HCT116 (cell line): ENCODE data around the gene WDR83. TPM values are rescaled to one million over a fixed set of nuclear protein-coding genes. Genes with fewer than 3 reads are reported as not detected.

Source experiments
- ATAC-seq: fragments of 200-7000 bp; cut with Tn5 transposase; 2 replicates; pipeline ENCODE4 v1.9.1; 2020; ENCODE audit warnings: mild to moderate bottlenecking, moderate library complexity
- BruUV-seq: library from RNA; stranded (reverse); fragments of 400-500 nt; replicated peaks from 2 replicates; lab custom pipeline; 2021; lab: Mats Ljungman, UMichigan
- CTCF ChIA-PET: fragments of 300-600 bp; sonication (Branson Sonifier 250); formaldehyde crosslinking; loops from one replicate; lab custom pipeline; 2021; ENCODE audit warnings: antibody characterized with exemption; lab: Charles Lee
- POLR2A ChIA-PET: fragments of 300-600, 350-600 bp; sonication (Branson Sonifier 250); formaldehyde crosslinking; loops from one replicate; lab custom pipeline; 2021; ENCODE audit warnings: antibody characterized with exemption; lab: Charles Lee
- RAD21 ChIA-PET, 2 experiments: fragments of 300-600 bp; sonication (Branson Sonifier 250); formaldehyde crosslinking; loops; one replicate each; lab custom pipeline; 2023; ENCODE audit warnings: low total read pairs in 2 of 2; ENCODE audit not compliant: uncharacterized antibody in 2 of 2, unreplicated experiment in 2 of 2, low non-redundant PET in 1 of 2; lab: Charles Lee
- DNase-seq: peaks from one replicate; pipeline ENCODE4 v3.0.0-alpha.2; 2010; ENCODE audit warnings: low read depth, low spot score
- H2AFZ ChIP-seq: fragments of 200-600 bp; shearing (Covaris generic), sonication (generic); 2 replicates; pipeline ENCODE4 v1.6.1; 2017; ENCODE audit warnings: low read depth, mixed run types, mixed read lengths, antibody characterized with exemption, low read length; ENCODE audit not compliant: poor library complexity, severe bottlenecking
- H3K27ac ChIP-seq: 2 replicates; pipeline ENCODE4 v1.5.1; 2012; ENCODE audit warnings: low read depth, low read length
- H3K27me3 ChIP-seq: fragments of 200-600 bp; sonication (generic); 2 replicates; pipeline ENCODE4 v1.6.1; 2016; ENCODE audit warnings: mixed run types, low read length, mixed read lengths; ENCODE audit not compliant: insufficient read depth
- H3K36me3 ChIP-seq, 2 experiments: fragments of 200-500 bp in 1 of 2; fragments of 200-600 bp in 1 of 2; sonication (Bioruptor generic) in 1 of 2; sonication (generic) in 1 of 2; 2 replicates each; pipeline versions ENCODE4 v1.5.1 to v1.6.1; 2014 to 2016; ENCODE audit warnings: low read length in 2 of 2, inconsistent platforms in 1 of 2, mixed read lengths in 1 of 2, mixed run types in 1 of 2; ENCODE audit not compliant: insufficient read depth in 2 of 2, control insufficient read depth in 1 of 2
- H3K4me1 ChIP-seq, 2 experiments: fragments of 200-600 bp in 1 of 2; sonication (generic) in 1 of 2; 2 replicates each; pipeline versions ENCODE4 v1.5.1 to v1.6.1; 2012 to 2017; ENCODE audit warnings: low read length in 2 of 2, inconsistent platforms in 1 of 2, mild to moderate bottlenecking in 1 of 2, mixed read lengths in 1 of 2, mixed run types in 1 of 2, moderate library complexity in 1 of 2; ENCODE audit not compliant: insufficient read depth in 2 of 2, control insufficient read depth in 1 of 2
- H3K4me2 ChIP-seq: fragments of 200-600 bp; sonication (generic); 2 replicates; pipeline ENCODE4 v1.6.1; 2017; ENCODE audit warnings: mixed run types, low read length, mixed read lengths
- H3K4me3 ChIP-seq, 2 experiments: fragments of 200-600 bp in 1 of 2; sonication (generic) in 1 of 2; replicated peaks in 1 of 2; 2 replicates each; pipeline ENCODE4 v1.5.1; 2011 to 2016; ENCODE audit warnings: low read length in 2 of 2, control low read depth in 1 of 2, low read depth in 1 of 2, mild to moderate bottlenecking in 1 of 2, mixed read lengths in 1 of 2, mixed run types in 1 of 2
- H3K79me2 ChIP-seq: fragments of 200-600 bp; sonication (generic); 2 replicates; pipeline ENCODE4 v1.6.1; 2017; ENCODE audit warnings: mild to moderate bottlenecking, mixed run types, low read length, moderate library complexity, mixed read lengths; ENCODE audit not compliant: insufficient read depth
- H3K9ac ChIP-seq: fragments of 200-600 bp; sonication (generic); 2 replicates; pipeline ENCODE4 v1.6.1; 2016; ENCODE audit warnings: low read length, mixed read lengths
- H3K9me2 ChIP-seq: fragments of 200-600 bp; sonication (generic), shearing (Covaris generic); 2 replicates; pipeline ENCODE4 v1.6.1; 2017; ENCODE audit warnings: mixed run types, mild to moderate bottlenecking, moderate library complexity; ENCODE audit not compliant: insufficient read depth
- H3K9me3 ChIP-seq, 2 experiments: fragments of 200-500 bp in 1 of 2; fragments of 200-600 bp in 1 of 2; sonication (Bioruptor generic) in 1 of 2; sonication (generic) in 1 of 2; 2 replicates each; pipeline ENCODE4 v1.6.1; 2014 to 2017; ENCODE audit warnings: low read length in 2 of 2, mixed read lengths in 2 of 2, inconsistent platforms in 1 of 2, low read depth in 1 of 2, mild to moderate bottlenecking in 1 of 2, mixed run types in 1 of 2, moderate library complexity in 1 of 2; ENCODE audit not compliant: control insufficient read depth in 1 of 2, insufficient read depth in 1 of 2
- H4K20me1 ChIP-seq: fragments of 200-600 bp; sonication (generic), shearing (Covaris generic); 2 replicates; pipeline ENCODE4 v1.6.1; 2017; ENCODE audit warnings: mixed run types, mild to moderate bottlenecking, moderate library complexity; ENCODE audit not compliant: insufficient read depth
- EZH2 ChIP-seq: fragments of 200-600 bp; sonication (generic); IDR thresholded peaks from 2 replicates; pipeline ENCODE4 v1.6.1; 2017; ENCODE audit warnings: antibody characterized with exemption, mixed run types
- EZH2phosphoT487 ChIP-seq: fragments of 200-600 bp; IDR thresholded peaks from 2 replicates; pipeline ENCODE4 v1.6.1; 2018; ENCODE audit warnings: antibody characterized with exemption, borderline replicate concordance
- JUND ChIP-seq: IDR thresholded peaks from 2 replicates; pipeline ENCODE4 v1.6.1; 2012
- POLR2A ChIP-seq: IDR thresholded peaks from 2 replicates; pipeline ENCODE4 v1.7.0; 2011; ENCODE audit warnings: borderline replicate concordance; ENCODE audit not compliant: insufficient read depth, insufficient read length; ENCODE audit errors: extremely low read depth
- POLR2AphosphoS5 ChIP-seq: IDR thresholded peaks from 2 replicates; pipeline ENCODE4 v1.6.1; 2011; ENCODE audit warnings: mild to moderate bottlenecking, low read depth, low read length, moderate library complexity
- RAD21 ChIP-seq: IDR thresholded peaks from 2 replicates; pipeline ENCODE4 v1.6.1; 2012; ENCODE audit warnings: low read depth, mild to moderate bottlenecking
- TCF7L2 ChIP-seq: IDR thresholded peaks from 2 replicates; pipeline ENCODE4 v1.7.0; 2011; ENCODE audit warnings: borderline replicate concordance, inconsistent platforms; ENCODE audit not compliant: insufficient read depth, insufficient read length; ENCODE audit errors: extremely low read depth
- YY1 ChIP-seq: IDR thresholded peaks from 2 replicates; pipeline ENCODE4 v1.6.1; 2011; ENCODE audit warnings: low read length, low read depth, moderate library complexity, mild to moderate bottlenecking; ENCODE audit not compliant: insufficient replicate concordance; ENCODE audit errors: extremely low read depth
- ZFX ChIP-seq: fragments of 450-650 bp; IDR thresholded peaks from 2 replicates; pipeline ENCODE4 v1.6.1; 2017
- intact Hi-C: fragments of 100-400 bp; cut with micrococcal nuclease; formaldehyde crosslinking; loops from 2 replicates; pipeline ENCODE4 v1.10.0; 2022
- total RNA-seq: library from RNA; stranded (reverse); gene quantifications from one replicate; pipeline ENCODE4 v1.2.1, GENCODE V29; 2021; ENCODE audit not compliant: unreplicated experiment

Gene WDR83
- total RNA-seq, 1 experiment from 2014 or later = 20.1 TPM

GRCh38 chr19:12720851-12721655 is 54.4 kb downstream of the WDR83 start (continued):
- TF ChIP-seq POLR2A = no peak
- no peak for TF ChIP-seq EZH2
- no peak for TF ChIP-seq TCF7L2
- TF ChIP-seq RAD21 = no peak
- no peak for TF ChIP-seq EZH2phosphoT487
- no peak for TF ChIP-seq YY1

GRCh38 chr19:12721656-12722565 is 55.3 kb downstream of the WDR83 start:
- Histone ChIP-seq H3K4me2 (peak overlapping the region; percentile 78), H3K4me1 (peaks cover 0 to 41% of the 10 kb centered on the region in 2 experiments; a peak in 3 of 4 replicates), H3K9ac (peak overlapping the region; percentile 93), H3K79me2 (peaks cover 67% of the 10 kb centered on the region), H3K9me2 (no peaks in the 10 kb centered on the region), H3K36me3 (peaks cover 5 to 21% of the 10 kb centered on the region in 2 experiments; a peak in 2 of 4 replicates), H3K4me3 (peak overlapping the region; percentile 82 to 93), H2AFZ (no peak overlapping the region), H3K9me3 (no peaks in the 10 kb centered on the region), H3K27me3 (no peaks in the 10 kb centered on the region), H3K27ac (peak overlapping the region; percentile 88), H4K20me1 (no peaks in the 10 kb centered on the region)
- POLR2A ChIA-PET = interaction anchor here (1.1 to 3.9 kb wide), 5 partner anchors 12 to 70 kb away, joined by 3 to 32 read pairs (median 15); partner anchors contain the start of genes GET3 and JUNB
- ATAC-seq (peak; percentile 59), DNase-seq (no peak)
- intact Hi-C loops = no loop called here
- no TSS peak for BruUV-seq
- TF ChIP-seq ZFX = peak; percentile 82; the same call in 1 of the 2 replicates
- no peak for TF ChIP-seq YY1
- no peak for TF ChIP-seq POLR2AphosphoS5
- no peak for TF ChIP-seq JUND
- CTCF ChIA-PET = interaction anchor here (0.6 to 3.0 kb wide), 9 partner anchors 11 to 323 kb away, joined by 3 to 17 read pairs (median 3); partner anchors contain the start of gene TRIR
- RAD21 ChIA-PET = interaction anchor here in 1 of 2 experiments (1.0 kb wide), 1 partner anchor 12 kb away, joined by 5 read pairs; no protein-coding TSS in a partner anchor
